Measurements from ENCODE around the gene HPSE2. TPM values are rescaled to one million over a fixed set of nuclear protein-coding genes. Genes with fewer than 3 reads are reported as not detected.

Gene HPSE2
- total and polyA plus RNA-seq, 2 of the 8 experiments (the other 6 are each of a cell fraction or from before 2014, with no cell fraction given), result 0.41 to 0.58 TPM

DNA sequence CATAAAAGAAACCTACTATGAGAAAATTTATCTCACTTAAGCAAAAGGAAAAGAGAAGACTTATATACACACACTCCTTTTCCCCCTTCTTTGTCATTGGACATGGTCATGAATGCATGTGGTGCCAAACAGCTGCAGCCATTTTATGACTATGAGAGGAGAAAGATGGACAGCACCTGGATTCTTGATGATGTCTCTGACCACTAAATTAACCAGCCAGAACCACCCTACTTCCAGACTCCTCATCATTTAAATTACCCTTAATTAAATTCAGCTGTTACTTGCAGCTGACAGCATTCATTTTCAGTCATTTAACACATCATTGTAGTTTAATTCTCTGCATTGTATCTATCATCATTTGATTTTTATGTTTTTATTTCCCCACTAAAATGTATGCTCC is 409.9 kb downstream of the HPSE2 start:
- no peak overlapping the region for H3K4ac ChIP-seq (replicated peaks; ENCODE audit: insufficient read length, low read depth, low read length)
- no peak overlapping the region for H2AFZ ChIP-seq (ENCODE audit: low read length)
- no peak for FAIRE-seq
- no peak overlapping the region for H2BK5ac ChIP-seq (ENCODE audit: low read depth, low read length)
- H3K36me3 ChIP-seq (ENCODE audit: control insufficient read depth in 2 of 4, insufficient read depth in 4 of 4, low read length in 3 of 4), result no peaks in the 10 kb centered on the region
- no peaks in the 10 kb centered on the region for H3K79me2 ChIP-seq (ENCODE audit: control insufficient read depth in 1 of 2, insufficient read depth in 2 of 2, low read length in 2 of 2)
- H3K56ac ChIP-seq (replicated peaks; ENCODE audit: insufficient read length, low read depth, low read length), result no peak overlapping the region
- H3K4me2 ChIP-seq (ENCODE audit: insufficient read depth in 1 of 2, low read depth in 2 of 2, low read length in 2 of 2), result no peak overlapping the region
- no peak overlapping the region for H2BK15ac ChIP-seq (ENCODE audit: low read length)
- no peak overlapping the region for H2BK120ac ChIP-seq (replicated peaks; ENCODE audit: low read depth, low read length)
- no peaks in the 10 kb centered on the region for H4K20me1 ChIP-seq (replicated peaks in 1 of 2; ENCODE audit: control insufficient read depth in 1 of 2, insufficient read depth in 2 of 2, low read length in 2 of 2)
- H2AK5ac ChIP-seq (ENCODE audit: low read depth, low read length), result no peak overlapping the region
- H3K4me1 ChIP-seq (replicated peaks in 1 of 4; ENCODE audit: control insufficient read depth in 3 of 4, insufficient read depth in 4 of 4, low read length in 3 of 4), result no peaks in the 10 kb centered on the region
- H2BK20ac ChIP-seq (ENCODE audit: low read length), result no peak overlapping the region
- no peak overlapping the region for H3K27ac ChIP-seq (ENCODE audit: low read depth, low read length)
- H2BK12ac ChIP-seq (ENCODE audit: low read depth, low read length), result no peak overlapping the region
- H4K5ac ChIP-seq (ENCODE audit: insufficient read length, low read depth, low read length), result no peak overlapping the region
- H3K9me3 ChIP-seq (ENCODE audit: insufficient read depth in 2 of 2, low read depth in 1 of 2, low read length in 1 of 2), result no peaks in the 10 kb centered on the region
- H3K9ac ChIP-seq (replicated peaks in 1 of 4; ENCODE audit: extremely low read depth in 1 of 4, low read depth in 3 of 4, low read length in 3 of 4), result no peak overlapping the region
- H3K23me2 ChIP-seq (ENCODE audit: low read depth, low read length), result no peaks in the 10 kb centered on the region
- CTCF ChIA-PET (ENCODE audit: partially characterized antibody), result no interaction called here
- no peak for DNase-seq (ENCODE audit: low read depth in 1 of 2, low spot score in 2 of 2)
- no peak overlapping the region for H4K91ac ChIP-seq (replicated peaks; ENCODE audit: insufficient read length, low read length)
- no peak overlapping the region for H3K23ac ChIP-seq (ENCODE audit: insufficient read length)
- no peak overlapping the region for H4K8ac ChIP-seq (ENCODE audit: extremely low read depth, insufficient read depth, low read length)
- no peaks in the 10 kb centered on the region for H3K27me3 ChIP-seq (replicated peaks in 1 of 4; ENCODE audit: control insufficient read depth in 3 of 4, extremely low read depth in 1 of 4, insufficient read depth in 3 of 4, low read length in 3 of 4)
- H3K14ac ChIP-seq (ENCODE audit: insufficient read length), result no peak overlapping the region
- POLR2A ChIA-PET (ENCODE audit: partially characterized antibody), result no interaction called here
- no peak overlapping the region for H3K18ac ChIP-seq (ENCODE audit: extremely low read depth, low read length)
- no peaks in the 10 kb centered on the region for H3K79me1 ChIP-seq (ENCODE audit: low read depth, low read length)
- no peak overlapping the region for H3K4me3 ChIP-seq (ENCODE audit: extremely low read depth in 1 of 4, insufficient read depth in 2 of 4, low read depth in 3 of 4, low read length in 4 of 4)
- no peak for TF ChIP-seq POLR2A (IDR thresholded peaks at IDR 0.05; ENCODE audit: control extremely low read depth in 1 of 2, low read depth in 2 of 2, low read length in 2 of 2)
- TF ChIP-seq, protein P1, sequence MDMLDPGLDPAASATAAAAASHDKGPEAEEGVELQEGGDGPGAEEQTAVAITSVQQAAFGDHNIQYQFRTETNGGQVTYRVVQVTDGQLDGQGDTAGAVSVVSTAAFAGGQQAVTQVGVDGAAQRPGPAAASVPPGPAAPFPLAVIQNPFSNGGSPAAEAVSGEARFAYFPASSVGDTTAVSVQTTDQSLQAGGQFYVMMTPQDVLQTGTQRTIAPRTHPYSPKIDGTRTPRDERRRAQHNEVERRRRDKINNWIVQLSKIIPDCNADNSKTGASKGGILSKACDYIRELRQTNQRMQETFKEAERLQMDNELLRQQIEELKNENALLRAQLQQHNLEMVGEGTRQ (IDR thresholded peaks at IDR 0.05; ENCODE audit: low read length), result no peak
- no peak for TF ChIP-seq CHD2 (IDR thresholded peaks at IDR 0.05; ENCODE audit: low read length)

All from H1 (cell line).